GM21576 (cell line): ENCODE measurements around the gene MRPS6.

Experiments
- ATAC-seq: cut with Tn5 transposase; IDR thresholded peaks from one replicate; pipeline ENCODE4 v1.9.1; 2021; ENCODE audit warnings: mild to moderate bottlenecking, moderate library complexity; ENCODE audit not compliant: unreplicated experiment

The MRPS6 gene

GRCh38 chr21:34130716-34130985, 57.3 kb downstream of the MRPS6 start:
- no peak for ATAC-seq

GRCh38 chr21:34131586-34131985, 58.2 kb downstream of the MRPS6 start:
- no peak for ATAC-seq

- ATAC-seq = no peak
These were observed 58.8 kb downstream of the MRPS6 start for GRCh38 chr21:34132202-34132601.

DNA sequence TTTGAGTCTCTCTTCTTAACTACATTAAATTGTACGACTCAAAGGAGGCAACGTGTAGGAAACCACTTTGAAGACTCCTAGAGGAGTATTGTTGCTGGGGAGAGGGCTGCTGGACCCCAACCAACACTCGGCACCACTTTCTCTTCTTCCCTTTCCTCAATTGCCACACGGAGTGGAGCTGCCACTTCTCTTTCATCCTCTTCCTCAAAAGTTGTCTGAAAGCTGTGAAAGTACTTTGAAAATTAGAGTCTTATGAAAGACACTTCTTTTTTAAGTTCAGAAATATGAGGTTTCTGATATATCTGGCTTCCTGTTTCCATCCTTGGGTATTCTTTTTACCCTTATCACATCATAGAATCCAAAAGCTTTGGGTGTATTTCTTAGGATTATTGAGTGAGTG, 59.5 kb downstream of the MRPS6 start:
- no peak for ATAC-seq

DNA sequence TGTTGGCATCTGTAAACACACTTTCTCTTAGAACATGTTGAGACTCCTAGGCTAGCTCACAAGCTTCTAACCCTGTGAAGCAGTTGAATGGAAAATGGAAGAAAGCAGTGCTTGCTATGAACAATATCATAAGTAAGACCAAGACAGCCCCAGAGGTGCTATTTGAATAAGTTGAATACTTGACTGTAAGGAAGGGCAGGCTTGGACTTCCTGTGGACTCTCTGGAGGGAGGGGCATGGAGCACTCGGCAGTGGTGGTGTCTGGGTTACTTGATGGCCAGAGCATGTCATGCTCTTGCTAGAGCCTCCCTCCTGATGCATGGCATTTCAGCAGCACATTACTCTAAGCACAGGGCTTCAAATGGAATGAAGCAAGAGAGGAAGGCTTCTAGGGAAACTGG, 60.0 kb downstream of the MRPS6 start:
- no peak for ATAC-seq

- ATAC-seq = no peak
These were observed 60.4 kb downstream of the MRPS6 start for GRCh38 chr21:34133802-34134201.

GRCh38 chr21:34135330-34135729, 62.0 kb downstream of the MRPS6 start:
- ATAC-seq = no peak

DNA sequence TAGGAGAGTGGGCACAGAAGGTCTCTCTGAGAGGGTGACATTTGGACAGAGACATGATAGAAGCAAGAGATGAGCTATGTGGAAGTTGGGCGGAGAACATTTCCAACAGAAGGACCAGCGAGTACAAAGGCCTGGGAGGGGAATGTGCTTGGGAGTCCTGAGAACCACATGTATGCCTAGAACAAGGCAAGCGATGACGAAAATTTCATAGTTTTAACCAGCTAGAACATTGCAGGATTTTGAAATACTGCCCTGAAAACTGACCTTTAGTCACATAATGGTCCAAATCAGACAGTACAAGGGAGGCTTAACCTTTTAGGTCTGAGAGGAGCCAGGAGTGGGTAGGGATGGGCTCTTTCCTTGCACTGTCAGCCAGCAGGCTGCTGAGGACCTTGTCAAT, 68.0 kb downstream of the MRPS6 start:
- ATAC-seq = no peak

GRCh38 chr21:34143685-34144182, 70.4 kb downstream of the MRPS6 start:
- no peak for ATAC-seq

- no peak for ATAC-seq
These were observed 70.8 kb downstream of the MRPS6 start for GRCh38 chr21:34144224-34144623.

- ATAC-seq = no peak
These were observed 74.5 kb downstream of the MRPS6 start for GRCh38 chr21:34147792-34148418.

GRCh38 chr21:34148419-34148804, 75.0 kb downstream of the MRPS6 start:
- no peak for ATAC-seq

- no peak for ATAC-seq
These were observed 75.6 kb downstream of the MRPS6 start for GRCh38 chr21:34148826-34149558.

DNA sequence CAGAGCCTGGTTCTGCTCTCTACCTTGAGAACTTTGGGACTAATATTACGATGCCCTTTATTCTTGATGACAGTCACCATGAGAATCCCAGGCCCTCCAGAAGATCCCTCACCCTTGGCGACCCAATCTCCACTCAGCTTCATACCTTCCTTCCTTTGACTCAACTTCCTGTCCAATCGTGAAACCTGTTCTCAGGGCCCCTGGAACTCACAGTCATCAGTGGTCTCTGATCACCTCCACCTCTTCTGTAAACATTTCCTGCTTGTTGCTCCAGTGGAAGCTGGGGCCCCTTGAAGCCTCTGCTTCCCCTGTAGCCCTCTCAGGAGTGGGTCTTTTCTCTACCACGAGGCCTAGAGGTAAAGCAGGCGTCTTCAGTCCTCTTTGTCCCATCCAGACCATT, 79.1 kb downstream of the MRPS6 start:
- no peak for ATAC-seq

GRCh38 chr21:34154878-34155277, 81.5 kb downstream of the MRPS6 start:
- no peak for ATAC-seq

DNA sequence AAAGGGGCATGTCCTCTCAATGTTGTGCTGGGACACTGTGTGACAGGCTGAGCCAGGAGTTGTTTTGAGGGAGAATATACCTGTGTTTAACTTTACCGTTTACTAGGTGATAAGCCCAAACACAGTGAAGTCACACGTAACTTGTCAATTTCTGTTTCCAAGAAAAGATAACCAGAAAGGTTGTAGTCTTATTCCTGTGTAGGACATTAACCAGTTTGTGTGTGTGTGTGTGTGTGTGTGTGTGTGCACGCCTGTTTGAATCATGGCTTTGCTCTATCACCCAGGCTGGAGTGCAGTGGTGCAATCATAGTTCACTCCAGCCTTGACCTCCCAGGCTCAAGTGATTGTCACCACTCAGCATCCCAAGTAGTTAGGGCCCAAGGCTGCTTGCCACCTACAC, 83.6 kb downstream of the MRPS6 start:
- ATAC-seq = no peak

DNA sequence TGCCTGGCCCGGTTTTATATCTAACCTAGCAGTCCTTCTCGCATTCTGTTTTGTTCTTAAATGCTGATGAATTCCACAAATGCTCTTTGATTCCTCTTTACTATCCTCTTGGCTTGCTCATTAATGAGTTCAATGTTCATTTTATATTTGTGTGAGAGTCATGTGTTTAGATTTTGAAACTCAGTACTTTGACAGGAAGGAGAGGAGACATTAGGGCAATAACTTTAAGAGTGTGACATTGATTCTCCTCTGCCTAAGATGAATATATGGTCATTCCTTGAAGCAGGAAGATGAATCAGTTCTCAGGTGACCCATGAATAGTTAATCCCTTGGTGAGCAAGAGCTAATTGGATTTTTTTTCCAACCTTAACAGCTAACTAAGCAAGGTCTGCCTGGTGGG, 84.1 kb downstream of the MRPS6 start:
- ATAC-seq = no peak

GRCh38 chr21:34158866-34159835, 85.8 kb downstream of the MRPS6 start:
- no peak for ATAC-seq

GRCh38 chr21:34166468-34166867, 93.1 kb downstream of the MRPS6 start:
- ATAC-seq = no peak

DNA sequence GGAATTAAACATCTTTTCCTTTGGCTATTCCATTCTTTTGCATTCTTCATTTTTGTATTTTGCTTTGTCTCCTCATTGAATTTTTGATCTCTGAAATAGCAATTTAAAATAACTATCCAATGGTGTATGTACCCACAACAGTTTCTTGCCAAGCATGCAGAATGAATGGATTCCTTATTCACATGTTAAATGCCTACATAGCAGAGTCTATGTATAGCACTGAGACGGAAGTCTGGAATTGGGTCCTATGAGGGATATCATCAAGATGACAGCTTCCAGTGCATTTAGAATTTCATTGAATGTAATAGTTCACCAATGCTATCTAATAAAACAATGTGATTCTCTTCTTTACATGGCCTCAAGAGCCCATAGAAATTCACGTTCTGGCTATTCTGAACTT, 97.5 kb downstream of the MRPS6 start:
- ATAC-seq = no peak

DNA sequence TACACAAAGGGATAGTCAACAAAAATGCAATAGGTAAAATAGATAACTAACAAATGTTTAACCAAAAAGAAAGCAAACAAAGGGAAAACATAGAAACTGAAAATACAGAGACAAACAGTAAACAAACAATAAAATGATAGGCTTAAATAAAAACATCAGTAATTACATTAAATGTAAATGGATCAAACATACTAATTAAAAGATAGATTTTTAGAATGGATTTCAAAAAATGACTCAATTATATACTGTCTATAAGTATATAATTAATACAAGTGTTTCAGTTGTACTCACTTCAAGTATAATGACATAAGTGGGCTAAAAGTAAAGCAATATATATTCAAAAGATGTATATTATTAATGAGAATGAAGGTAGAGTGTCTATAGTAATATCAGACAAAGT, 101.1 kb downstream of the MRPS6 start:
- no peak for ATAC-seq

GRCh38 chr21:34176448-34176847, 103.1 kb downstream of the MRPS6 start:
- ATAC-seq = no peak
